Fibroblast of mammary gland (primary cell): ENCODE results near the gene CCT6B.

Experiments used
- DNase-seq: peaks from one replicate; pipeline ENCODE4 v3.0.0-alpha.2; 2010; ENCODE audit warnings: low read depth
- H3K4me3 ChIP-seq: 2 replicates; pipeline ENCODE4 v1.5.1; 2011; ENCODE audit warnings: low read depth, mild to moderate bottlenecking, low read length, moderate library complexity; ENCODE audit not compliant: control insufficient read depth
- CTCF ChIP-seq: conservative IDR thresholded peaks from 2 replicates; pipeline ENCODE4 v1.5.1; 2011; ENCODE audit warnings: low read depth, low read length, inconsistent platforms; ENCODE audit not compliant: control insufficient read depth, insufficient read depth

The CCT6B gene

GRCh38 chr17:34991606-34992005 lies 30.3 kb upstream of the CCT6B start:
- TF ChIP-seq CTCF: no peak
- no peak for DNase-seq
- no peak overlapping the region for H3K4me3 ChIP-seq

GRCh38 chr17:34990921-34991365 lies 29.7 kb upstream of the CCT6B start:
- H3K4me3 ChIP-seq: no peak overlapping the region
- no peak for TF ChIP-seq CTCF
- peak; percentile 6 for DNase-seq

- TF ChIP-seq CTCF: no peak
- no peak overlapping the region for H3K4me3 ChIP-seq
- no peak for DNase-seq
Observed at GRCh38 chr17:34989473-34989872, 28.2 kb upstream of the CCT6B start.

- no peak for DNase-seq
- TF ChIP-seq CTCF: no peak
- H3K4me3 ChIP-seq: no peak overlapping the region
Observed at GRCh38 chr17:34988644-34989043, 27.4 kb upstream of the CCT6B start.

GRCh38 chr17:34987232-34987631 lies 26.0 kb upstream of the CCT6B start:
- no peak for DNase-seq
- no peak for TF ChIP-seq CTCF
- H3K4me3 ChIP-seq: no peak overlapping the region

- no peak for TF ChIP-seq CTCF
- H3K4me3 ChIP-seq: peak overlapping the region; percentile 71
- peak; percentile 68 for DNase-seq
Observed at GRCh38 chr17:34981538-34982241, 20.4 kb upstream of the CCT6B start.
